ENCODE results near the gene EBF3.

GRCh38 chr10:129854796-129855705, 109.0 kb downstream of the EBF3 start:
- TF ChIP-seq CTCF (conservative IDR thresholded peaks at IDR 0.05 in 1 of 2, IDR thresholded peaks at IDR 0.05 in 1 of 2; ENCODE audit: extremely low read depth in 1 of 2, insufficient read depth in 1 of 2, low read depth in 1 of 2, low read length in 2 of 2), result no peak
- TF ChIP-seq EZH2 (IDR thresholded peaks at IDR 0.05; ENCODE audit: borderline replicate concordance, low read length), result no peak

Measured in mammary epithelial cell (primary cell).